ENCODE measurements around the gene SLC39A11. TPM values are rescaled to one million over a fixed set of nuclear protein-coding genes. Genes with fewer than 3 reads are reported as not detected.

The SLC39A11 gene
- total and polyA plus RNA-seq, 4 donors, result 9.3 to 49.3 (median 24.7) TPM

DNA sequence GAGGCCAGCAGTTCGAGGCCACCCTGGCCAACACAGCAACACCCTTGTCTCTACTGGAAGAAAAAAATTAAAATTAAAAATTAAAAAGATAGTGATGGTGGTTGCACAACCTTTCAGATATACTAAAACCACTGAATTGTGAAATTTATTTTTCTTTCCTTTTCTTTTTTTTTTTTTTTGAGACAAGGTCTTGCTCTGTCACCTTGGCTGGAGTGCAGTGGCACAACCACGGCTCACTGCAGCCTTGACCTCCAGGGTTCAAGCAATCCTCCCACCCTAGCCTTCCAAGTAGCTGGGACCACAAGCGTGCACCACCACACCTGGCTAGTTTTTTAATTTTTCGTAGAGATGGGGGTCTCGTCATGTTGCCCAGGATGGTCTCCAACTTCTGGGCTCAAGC lies 254.4 kb downstream of the SLC39A11 start:
- peaks cover 0 to 3% (median under 1%) of the 10 kb centered on the region in 4 donors for H3K9me3 ChIP-seq (ENCODE audit: control insufficient read depth in 4 of 4, insufficient read depth in 3 of 4, low read length in 3 of 4)
- 85 to 93% methylated on average over 5 of the region's 5 CpGs for WGBS, 2 donors

DNA sequence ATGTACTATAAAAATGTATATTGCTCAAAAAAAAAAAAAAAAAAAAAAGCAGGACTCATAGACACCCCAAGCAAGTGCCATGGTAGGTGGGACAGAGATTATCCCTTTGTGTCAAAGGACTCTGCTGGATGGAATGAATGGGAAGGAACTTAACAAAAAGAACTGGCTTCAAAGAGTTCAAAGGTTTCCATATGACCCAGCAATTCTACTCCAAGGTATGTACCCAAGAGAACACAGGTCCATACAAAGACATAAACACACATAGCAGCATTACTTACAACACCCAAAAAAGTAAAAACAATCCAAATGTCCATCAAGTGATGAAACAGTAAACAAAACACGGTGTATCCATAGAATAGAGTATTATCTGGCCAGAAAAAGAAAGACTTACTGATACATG lies 255.2 kb downstream of the SLC39A11 start:
- WGBS, 2 donors, result 72 to 74% methylated on average over 1 of the region's 1 CpG
- no peak overlapping the region for H3K27ac ChIP-seq (ENCODE audit: low read depth in 1 of 2, low read length in 1 of 2)
- TF ChIP-seq, protein P1, sequence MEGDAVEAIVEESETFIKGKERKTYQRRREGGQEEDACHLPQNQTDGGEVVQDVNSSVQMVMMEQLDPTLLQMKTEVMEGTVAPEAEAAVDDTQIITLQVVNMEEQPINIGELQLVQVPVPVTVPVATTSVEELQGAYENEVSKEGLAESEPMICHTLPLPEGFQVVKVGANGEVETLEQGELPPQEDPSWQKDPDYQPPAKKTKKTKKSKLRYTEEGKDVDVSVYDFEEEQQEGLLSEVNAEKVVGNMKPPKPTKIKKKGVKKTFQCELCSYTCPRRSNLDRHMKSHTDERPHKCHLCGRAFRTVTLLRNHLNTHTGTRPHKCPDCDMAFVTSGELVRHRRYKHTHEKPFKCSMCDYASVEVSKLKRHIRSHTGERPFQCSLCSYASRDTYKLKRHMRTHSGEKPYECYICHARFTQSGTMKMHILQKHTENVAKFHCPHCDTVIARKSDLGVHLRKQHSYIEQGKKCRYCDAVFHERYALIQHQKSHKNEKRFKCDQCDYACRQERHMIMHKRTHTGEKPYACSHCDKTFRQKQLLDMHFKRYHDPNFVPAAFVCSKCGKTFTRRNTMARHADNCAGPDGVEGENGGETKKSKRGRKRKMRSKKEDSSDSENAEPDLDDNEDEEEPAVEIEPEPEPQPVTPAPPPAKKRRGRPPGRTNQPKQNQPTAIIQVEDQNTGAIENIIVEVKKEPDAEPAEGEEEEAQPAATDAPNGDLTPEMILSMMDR (IDR thresholded peaks at IDR 0.05; ENCODE audit: control extremely low read depth, extremely low read depth), result no peak
- no peak overlapping the region for H3K4me3 ChIP-seq
- H3K27me3 ChIP-seq (ENCODE audit: control insufficient read depth in 3 of 3, insufficient read depth in 3 of 3, low read length in 2 of 3), result no peaks in the 10 kb centered on the region
- no peaks in the 10 kb centered on the region for H3K36me3 ChIP-seq (ENCODE audit: control insufficient read depth in 4 of 4, insufficient read depth in 4 of 4, low read length in 4 of 4)
- peaks cover 0 to 3% (median under 1%) of the 10 kb centered on the region in 4 donors for H3K9me3 ChIP-seq (ENCODE audit: control insufficient read depth in 4 of 4, insufficient read depth in 3 of 4, low read length in 3 of 4)
- no peak overlapping the region for H3K9ac ChIP-seq (ENCODE audit: insufficient read depth in 1 of 2, low read length in 2 of 2)
- H3K4me1 ChIP-seq (ENCODE audit: control insufficient read depth in 5 of 5, insufficient read depth in 5 of 5, low read length in 5 of 5), result no peaks in the 10 kb centered on the region
- ATAC-seq (ENCODE audit: insufficient read depth, low FRiP score) (no peak), DNase-seq (no peak)

More for the DNA sequence above, 254.4 kb downstream of the SLC39A11 start:
- no peaks in the 10 kb centered on the region for H3K36me3 ChIP-seq (ENCODE audit: control insufficient read depth in 4 of 4, insufficient read depth in 4 of 4, low read length in 4 of 4)
- H3K27ac ChIP-seq (ENCODE audit: low read depth in 1 of 2, low read length in 1 of 2), result no peak overlapping the region
- H3K27me3 ChIP-seq (ENCODE audit: control insufficient read depth in 3 of 3, insufficient read depth in 3 of 3, low read length in 2 of 3), result no peaks in the 10 kb centered on the region
- ATAC-seq (ENCODE audit: insufficient read depth, low FRiP score) (no peak), DNase-seq (no peak)
- H3K9ac ChIP-seq (ENCODE audit: insufficient read depth in 1 of 2, low read length in 2 of 2), result no peak overlapping the region
- H3K4me1 ChIP-seq (ENCODE audit: control insufficient read depth in 5 of 5, insufficient read depth in 5 of 5, low read length in 5 of 5), result no peaks in the 10 kb centered on the region
- TF ChIP-seq, protein P1 (IDR thresholded peaks at IDR 0.05; ENCODE audit: control extremely low read depth, extremely low read depth), result no peak
- H3K4me3 ChIP-seq, result no peak overlapping the region

DNA sequence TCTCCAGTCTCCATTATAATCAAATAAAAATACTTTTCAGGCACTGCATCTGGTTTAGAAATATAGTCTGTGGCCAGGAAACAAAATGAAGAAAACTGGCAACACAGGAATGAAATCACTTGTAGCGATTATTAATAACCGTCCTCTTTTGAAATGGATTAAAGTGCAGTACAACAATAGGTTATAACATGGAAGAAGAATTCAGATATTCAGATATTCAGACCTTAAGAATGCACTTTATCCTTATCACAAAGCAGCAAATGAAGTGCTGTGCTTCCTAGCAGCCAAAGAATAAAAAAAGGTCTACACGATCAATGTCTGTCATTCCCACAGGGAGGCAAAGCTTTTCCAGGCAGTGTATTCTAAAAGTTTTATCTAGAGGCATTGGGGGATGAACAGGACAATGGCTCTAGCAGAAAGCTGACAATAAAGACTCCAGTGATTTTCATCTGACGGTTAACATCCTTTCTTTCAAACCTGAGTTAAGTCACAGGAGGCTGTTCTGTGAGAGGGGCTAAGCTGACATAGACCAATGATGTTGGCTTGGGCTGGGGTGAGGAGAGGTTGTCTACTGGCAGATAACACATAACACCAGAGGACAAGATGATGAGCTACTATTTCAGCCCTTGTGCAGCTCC lies 259.2 kb downstream of the SLC39A11 start:
- no peak overlapping the region for H3K9ac ChIP-seq (ENCODE audit: insufficient read depth in 1 of 2, low read length in 2 of 2)
- no peaks in the 10 kb centered on the region for H3K4me1 ChIP-seq (ENCODE audit: control insufficient read depth in 5 of 5, insufficient read depth in 5 of 5, low read length in 5 of 5)
- H3K36me3 ChIP-seq (ENCODE audit: control insufficient read depth in 4 of 4, insufficient read depth in 4 of 4, low read length in 4 of 4), result peaks cover 0 to 1% (median 0%) of the 10 kb centered on the region in 4 donors
- H3K9me3 ChIP-seq (ENCODE audit: control insufficient read depth in 4 of 4, insufficient read depth in 3 of 4, low read length in 3 of 4), result no peaks in the 10 kb centered on the region
- no peaks in the 10 kb centered on the region for H3K27me3 ChIP-seq (ENCODE audit: control insufficient read depth in 3 of 3, insufficient read depth in 3 of 3, low read length in 2 of 3)
- no peak for DNase-seq
- TF ChIP-seq, protein P1 (IDR thresholded peaks at IDR 0.05; ENCODE audit: control extremely low read depth, extremely low read depth), result no peak
- no peak for ATAC-seq (ENCODE audit: insufficient read depth, low FRiP score)
- no peak overlapping the region for H3K27ac ChIP-seq (ENCODE audit: low read depth in 1 of 2, low read length in 1 of 2)
- 94 to 96% methylated on average over 4 of the region's 4 CpGs for WGBS, 2 donors
- no peak overlapping the region for H3K4me3 ChIP-seq

DNA sequence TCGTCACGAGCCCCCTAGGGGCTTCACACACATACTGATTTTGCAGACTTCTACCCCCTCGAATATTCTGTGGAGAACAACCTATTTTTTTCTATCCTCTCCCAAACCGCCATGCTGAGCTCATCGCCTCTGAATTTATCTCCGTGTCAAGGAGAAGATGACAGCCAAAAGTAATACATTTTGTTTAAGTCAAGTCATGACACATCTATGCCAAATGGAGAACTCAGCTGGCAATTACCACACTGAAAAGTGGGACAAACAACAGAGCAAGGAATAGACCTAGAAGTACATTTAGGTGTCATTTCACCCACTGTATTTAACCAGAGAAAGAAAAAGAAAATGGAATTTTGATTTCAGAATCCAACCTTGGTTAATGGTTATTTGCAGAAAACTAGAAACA lies 260.2 kb downstream of the SLC39A11 start:
- Histone ChIP-seq H3K36me3 (ENCODE audit: control insufficient read depth in 4 of 4, insufficient read depth in 4 of 4, low read length in 4 of 4) (peaks cover 0 to 1% (median 0%) of the 10 kb centered on the region in 4 donors), H3K27me3 (ENCODE audit: control insufficient read depth in 3 of 3, insufficient read depth in 3 of 3, low read length in 2 of 3) (no peaks in the 10 kb centered on the region), H3K4me3 (no peak overlapping the region), H3K9me3 (ENCODE audit: control insufficient read depth in 4 of 4, insufficient read depth in 3 of 4, low read length in 3 of 4) (no peaks in the 10 kb centered on the region), H3K9ac (ENCODE audit: insufficient read depth in 1 of 2, low read length in 2 of 2) (no peak overlapping the region), H3K4me1 (ENCODE audit: control insufficient read depth in 5 of 5, insufficient read depth in 5 of 5, low read length in 5 of 5) (no peaks in the 10 kb centered on the region), H3K27ac (ENCODE audit: low read depth in 1 of 2, low read length in 1 of 2) (no peak overlapping the region)
- WGBS, 2 donors, result 92 to 96% methylated on average over 6 of the region's 6 CpGs
- ATAC-seq (ENCODE audit: insufficient read depth, low FRiP score) (no peak), DNase-seq (no peak)
- TF ChIP-seq, protein P1 (IDR thresholded peaks at IDR 0.05; ENCODE audit: control extremely low read depth, extremely low read depth), result no peak

Data from lung (tissue), 12 donors.